Activated CD4-positive, alpha-beta T cell treated with anti-CD3 and anti-CD28 coated beads, Interleukin-2, amount 50 U/mL, for 1 hour (primary cell): Measurements from ENCODE around the gene PPP1CA.

Experiments
- DNase-seq: peaks from one replicate; pipeline ENCODE4 v3.0.0-alpha.2; 2020

The PPP1CA gene

DNA sequence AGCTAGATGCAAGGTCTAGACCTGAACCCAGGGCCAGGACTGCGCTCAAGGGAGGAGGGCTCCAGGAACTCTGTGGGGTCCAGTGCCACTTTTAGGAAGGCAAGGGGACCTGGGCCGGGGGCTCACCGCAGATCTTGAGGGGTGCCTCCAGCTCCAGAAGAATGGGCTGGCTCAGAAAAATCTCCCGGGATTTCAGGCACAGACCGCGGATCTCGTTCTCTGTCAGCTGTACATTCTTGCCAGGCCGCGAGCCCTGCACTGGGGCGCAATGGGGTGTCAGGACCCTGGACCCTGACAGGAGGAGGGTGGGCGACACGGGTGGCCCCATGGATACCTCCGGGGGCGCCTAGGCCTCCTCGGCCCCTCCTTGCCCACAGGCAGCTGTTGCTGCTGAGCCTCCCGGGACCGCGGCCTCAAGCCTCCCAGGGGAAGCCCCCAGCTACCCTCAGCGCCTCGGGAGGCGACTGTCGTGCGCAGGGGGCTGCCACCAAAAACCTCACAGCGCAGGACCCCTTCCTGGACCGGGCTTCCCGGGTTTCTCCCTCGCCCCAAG, 640 bp downstream of the PPP1CA start:
- no peak for DNase-seq

DNA sequence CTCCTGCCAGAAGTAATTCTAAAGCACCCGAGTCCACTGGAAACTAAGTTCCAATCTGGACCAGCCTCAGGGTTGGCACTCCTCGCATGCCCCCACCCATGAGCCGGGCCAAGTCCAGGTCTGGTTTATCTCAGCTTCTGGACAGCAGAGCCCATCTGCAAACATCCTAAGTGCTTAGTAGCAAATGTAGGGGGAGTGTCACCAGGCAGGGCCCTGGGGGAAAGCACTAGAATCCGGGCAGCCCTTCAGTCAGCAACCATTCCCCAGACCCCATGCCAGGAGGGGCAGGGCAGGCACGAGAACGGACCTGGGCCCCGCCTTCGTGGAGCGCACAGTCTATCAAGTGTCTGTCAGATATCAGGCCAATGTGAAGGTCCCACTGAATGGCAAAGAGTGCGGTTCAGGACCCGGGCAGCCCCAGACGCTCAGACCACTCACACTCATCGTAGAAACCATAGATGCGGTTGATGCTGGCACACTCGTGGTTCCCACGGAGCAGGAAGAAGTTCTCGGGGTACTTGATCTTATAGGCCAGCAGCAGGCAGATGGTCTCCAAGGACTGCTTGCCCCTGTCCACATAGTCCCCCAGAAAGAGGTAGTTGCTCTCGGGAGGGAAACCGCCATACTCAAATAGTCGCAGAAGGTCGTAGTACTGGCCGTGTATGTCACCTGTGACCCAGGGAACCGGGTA, 1.3 kb downstream of the PPP1CA start:
- no peak for DNase-seq

DNA sequence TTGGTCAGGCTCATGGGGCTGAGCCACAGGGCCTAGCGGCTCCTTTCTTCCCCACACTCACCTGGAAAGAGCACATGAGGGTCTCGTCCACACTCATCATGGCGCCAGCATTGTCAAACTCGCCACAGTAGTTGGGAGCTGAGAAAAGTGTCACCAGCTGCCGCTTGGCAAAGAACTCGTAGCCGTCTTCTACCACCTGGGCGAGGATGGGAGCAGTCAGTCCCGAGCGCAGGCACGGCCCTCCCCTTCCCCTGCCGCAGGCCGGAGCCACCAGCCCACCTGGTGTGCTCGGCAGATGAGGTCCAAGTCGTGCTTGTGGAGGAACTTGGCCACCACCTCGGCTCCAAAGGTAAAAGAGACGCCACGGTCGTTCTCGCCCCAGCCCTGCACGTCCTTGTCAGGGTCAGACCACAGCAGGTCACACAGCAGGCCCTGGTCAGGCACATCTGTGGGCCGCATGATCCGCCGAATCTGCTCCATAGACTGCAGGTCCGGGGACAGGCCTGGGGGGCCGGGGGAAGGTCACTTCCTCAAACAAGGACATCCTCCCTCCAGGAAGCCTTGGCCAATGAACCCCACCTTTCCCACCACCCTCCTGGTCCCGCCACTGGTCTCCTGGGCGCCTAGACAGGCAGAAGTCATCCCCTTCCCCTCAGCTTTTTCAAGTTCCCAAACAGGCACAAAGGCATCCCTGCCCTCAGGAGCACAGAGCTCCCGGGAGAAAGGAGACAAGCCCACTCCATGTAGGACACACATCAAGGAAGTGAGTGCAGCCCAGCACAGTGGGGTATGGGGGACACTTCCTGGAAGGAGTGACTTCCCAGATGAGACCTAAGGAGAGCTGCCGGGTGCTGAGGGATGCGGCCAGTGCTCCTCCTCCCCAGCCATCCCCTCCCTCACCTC, 2.7 kb downstream of the PPP1CA start:
- DNase-seq: no peak

DNA sequence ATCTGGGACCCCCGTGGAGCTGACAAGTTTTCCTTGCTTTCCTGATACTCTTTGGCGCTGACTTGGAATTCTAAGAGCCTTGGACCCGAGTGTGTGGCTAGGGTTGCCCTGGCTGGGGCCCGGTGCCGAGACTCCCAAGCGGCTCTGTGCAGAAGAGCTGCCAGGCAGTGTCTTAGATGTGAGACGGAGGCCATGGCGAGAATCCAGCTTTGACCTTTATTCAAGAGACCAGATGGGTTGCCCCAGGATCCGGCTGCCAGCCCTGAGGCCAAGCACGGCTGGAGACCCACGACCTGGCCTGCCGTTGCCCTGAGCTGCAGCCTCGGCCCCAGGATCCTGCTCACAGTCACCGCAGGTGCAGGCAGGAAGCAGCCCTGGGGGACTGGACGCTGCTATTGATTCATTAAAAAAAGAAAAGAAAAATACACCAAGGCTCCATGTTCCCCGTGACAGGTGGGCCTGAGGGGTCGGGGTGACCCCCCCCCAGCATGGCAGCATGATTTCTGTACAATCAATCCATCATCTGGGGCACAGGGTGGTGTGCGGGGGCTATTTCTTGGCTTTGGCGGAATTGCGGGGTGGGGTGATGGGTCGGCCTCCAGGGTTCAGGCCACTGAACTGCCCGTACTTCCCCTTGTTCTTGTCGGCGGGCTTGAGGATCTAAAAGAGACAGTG, 3.5 kb downstream of the PPP1CA start:
- no peak for DNase-seq

DNA sequence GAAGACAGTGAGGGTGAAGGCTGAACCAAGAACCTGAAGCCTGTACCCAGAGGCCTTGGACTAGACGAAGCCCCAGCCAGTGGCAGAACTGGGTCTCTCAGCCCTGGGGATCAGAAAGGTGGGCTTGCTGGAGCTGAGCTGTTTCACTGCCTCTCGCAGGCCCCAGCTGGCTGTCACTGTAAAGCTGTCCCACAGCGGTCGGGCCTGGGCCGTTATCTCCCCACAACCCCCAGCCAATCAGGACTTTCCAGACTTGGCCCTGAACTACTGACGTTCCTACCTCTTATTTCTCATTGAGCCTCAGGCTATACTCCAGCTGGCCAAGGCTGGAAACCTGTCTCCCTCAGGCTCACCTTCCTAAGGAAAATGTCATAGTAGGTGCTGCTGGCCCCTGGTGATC, 4.1 kb downstream of the PPP1CA start:
- no peak for DNase-seq

DNA sequence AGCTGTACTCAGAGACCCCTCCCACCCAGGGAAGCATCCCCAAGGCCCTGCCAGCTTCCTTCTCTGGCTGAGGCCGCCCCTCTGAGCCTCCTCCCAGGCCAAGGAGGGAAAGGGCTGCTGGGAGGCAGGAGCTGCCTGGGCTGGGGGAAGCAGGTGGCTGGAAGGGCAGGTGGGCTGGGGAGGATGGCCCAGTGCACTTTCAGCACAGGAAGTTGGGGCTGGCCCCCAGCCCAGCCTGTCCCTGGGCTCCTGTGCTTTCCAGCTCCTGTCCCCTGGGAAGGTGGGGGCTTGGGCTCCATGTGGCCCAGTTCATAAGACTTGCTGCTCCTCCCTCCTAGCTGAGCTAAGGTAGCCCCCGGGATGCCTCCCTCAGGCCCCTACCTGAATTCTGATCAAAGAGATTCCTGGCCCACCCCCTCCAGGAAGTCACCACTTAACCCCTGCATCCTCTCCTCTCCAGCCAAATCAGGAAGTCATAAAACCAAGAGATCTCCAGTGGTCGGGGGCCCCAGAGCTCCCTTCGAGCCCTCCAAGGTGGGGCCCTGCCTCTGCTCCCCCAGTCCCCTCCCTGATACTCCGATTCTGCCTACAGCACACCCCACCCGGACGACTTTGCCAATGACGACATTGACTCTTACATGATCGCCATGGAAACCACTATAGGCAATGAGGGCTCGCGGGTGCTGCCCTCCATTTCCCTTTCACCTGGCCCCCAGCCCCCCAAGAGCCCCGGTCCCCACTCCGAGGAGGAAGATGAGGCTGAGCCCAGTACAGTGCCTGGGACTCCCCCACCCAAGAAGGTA, 4.9 kb downstream of the PPP1CA start:
- DNase-seq: no peak

DNA sequence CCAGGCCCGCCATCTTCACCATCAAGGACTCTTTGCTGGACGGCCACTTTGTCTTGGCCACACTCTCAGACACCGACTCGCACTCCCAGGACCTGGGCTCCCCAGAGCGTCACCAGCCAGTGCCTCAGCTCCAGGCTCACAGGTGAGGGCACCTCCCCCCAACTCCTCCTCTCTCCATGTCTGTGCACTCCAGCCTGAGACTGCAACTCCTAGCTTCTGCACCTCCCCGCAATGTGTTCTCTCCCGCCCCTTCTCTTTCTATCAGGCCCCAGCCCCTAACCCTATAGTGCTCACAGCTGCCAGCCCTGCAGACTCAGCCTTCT, 5.4 kb downstream of the PPP1CA start:
- no peak for DNase-seq

DNA sequence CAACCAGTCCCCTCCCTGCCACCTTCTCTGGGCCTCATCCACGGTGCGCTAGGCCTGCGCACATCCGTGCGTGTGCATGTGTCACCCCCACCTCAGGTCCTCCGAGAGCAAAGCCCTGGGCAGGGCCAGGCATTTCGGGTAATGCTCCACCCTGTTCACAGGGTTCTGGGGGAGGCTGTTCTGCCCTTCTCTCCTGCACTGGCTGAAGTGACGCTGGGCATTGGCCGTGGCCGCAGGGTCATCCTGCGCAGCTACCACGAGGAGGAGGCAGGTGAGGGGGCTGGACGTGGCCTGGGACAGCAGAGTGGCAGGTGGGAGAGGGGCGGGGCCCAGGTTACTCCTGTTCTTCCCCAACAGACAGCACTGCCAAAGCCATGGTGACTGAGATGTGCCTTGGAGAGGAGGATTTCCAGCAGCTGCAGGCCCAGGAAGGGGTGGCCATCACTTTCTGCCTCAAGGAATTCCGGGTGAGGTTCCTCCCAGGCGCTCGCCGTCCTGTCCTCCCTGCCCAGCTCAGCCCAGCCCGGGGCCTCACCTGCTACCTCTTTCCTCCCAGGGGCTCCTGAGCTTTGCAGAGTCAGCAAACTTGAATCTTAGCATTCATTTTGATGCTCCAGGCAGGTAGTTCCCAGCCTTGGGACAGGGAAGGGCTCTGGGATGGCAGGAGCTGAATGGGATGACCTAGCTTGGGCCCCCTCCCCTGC, 6.0 kb downstream of the PPP1CA start:
- no peak for DNase-seq

DNA sequence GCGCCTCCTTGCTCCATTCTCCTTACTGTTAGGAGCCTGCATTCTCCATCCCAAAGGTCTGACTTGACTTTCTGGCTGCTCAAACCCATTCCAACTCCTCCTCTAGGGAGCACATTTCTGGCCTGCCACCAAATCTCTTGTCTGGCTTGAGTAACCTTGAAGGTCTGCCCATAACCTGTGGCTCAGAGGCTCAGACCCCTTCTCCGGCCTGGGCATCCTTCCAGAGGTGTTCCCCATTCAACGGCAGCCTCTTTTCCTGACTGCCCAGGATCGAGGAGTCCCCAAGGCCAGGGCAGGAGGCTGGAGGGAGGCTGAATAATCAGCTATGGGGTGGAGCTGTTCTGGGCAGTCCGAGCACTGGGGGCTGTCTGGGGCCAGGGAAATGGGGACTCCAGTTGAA, 7.7 kb downstream of the PPP1CA start:
- DNase-seq: no peak

DNA sequence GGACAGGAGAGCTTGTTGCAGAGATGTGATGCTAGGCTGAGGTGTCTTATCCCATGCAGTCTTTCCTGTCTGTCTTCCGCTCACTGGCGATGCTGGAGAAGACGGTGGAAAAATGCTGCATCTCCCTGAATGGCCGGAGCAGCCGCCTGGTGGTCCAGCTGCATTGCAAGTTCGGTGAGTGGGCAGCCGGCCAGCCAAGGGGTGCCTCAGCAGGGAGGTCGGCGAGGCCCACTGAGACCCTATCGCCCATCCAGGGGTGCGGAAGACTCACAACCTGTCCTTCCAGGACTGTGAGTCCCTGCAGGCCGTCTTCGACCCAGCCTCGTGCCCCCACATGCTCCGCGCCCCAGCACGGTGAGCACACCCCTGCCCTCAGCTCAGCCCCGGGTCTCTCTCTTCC, 8.2 kb downstream of the PPP1CA start:
- no peak for DNase-seq

DNA sequence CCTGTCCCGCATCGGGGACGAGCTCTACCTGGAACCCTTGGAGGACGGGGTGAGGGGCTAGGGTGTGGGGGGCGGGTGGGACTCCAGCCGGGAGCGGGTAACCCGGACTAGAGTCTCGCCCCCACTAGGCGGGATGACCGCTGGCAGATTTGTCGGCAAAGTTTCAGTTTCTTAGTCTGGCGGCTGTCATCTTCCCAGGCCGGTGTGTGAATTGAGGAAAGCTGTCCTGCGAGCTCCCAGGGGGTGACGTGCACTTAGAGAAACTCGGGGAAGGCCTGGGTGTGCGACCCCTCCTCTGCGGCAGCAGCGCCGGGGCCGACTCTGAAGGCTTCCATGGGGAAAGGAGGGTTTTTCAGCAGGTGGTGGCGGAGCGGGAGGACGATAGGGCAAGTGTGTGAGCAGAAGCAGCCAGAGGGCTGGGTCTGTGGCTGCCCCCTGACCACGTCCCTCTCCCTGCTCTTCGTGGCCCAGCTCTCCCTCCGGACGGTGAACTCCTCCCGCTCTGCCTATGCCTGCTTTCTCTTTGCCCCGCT, 9.4 kb downstream of the PPP1CA start:
- no peak for DNase-seq

DNA sequence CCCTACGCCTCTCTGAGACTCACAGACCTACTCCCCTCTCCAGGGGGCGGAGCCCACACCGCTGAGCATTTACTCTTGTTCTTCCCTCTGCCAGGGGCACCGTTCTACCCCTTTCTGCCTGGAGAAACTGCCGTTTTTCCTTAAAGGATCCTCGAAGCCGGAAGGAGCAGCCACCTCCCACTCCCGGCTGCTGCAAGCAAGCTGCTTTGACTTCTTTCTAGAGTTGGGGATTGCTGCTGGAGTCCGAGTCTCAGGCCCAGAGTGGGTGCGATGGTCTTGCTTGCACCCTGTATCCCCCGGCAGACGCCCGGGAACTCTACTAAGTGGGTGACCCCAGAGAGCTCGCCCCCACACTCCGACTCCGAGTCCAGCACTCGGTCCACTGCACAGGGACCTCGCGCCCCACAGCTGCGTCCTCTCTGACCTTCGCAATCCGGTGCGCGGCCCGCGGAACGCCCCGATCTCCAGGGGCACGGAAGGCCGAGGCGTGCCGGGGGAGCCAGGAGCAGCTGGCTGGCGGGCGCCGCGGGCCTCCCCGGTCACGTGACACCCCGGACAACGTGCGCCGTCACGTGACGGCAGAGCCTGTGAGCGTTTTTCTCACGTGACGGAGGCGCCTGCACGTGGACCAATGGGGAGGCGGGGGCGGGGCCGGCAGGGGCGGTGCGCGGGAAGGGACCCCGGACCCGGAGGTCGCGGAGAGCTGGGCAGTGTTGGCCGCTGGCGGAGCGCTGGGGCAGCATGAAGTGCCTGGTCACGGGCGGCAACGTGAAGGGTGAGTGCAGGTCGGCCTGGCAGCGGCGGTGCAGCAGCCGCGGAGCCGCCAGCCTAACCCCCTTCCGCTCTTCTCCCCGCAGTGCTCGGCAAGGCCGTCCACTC, 10.1 kb downstream of the PPP1CA start, which contains the start of gene RAD9A:
TSS of gene RAD9A (plus strand) at position 683 of the 879 bp plus-strand sequence. CDS start at position 742, 59 bp downstream.
- peak; percentile 89 for DNase-seq

DNA sequence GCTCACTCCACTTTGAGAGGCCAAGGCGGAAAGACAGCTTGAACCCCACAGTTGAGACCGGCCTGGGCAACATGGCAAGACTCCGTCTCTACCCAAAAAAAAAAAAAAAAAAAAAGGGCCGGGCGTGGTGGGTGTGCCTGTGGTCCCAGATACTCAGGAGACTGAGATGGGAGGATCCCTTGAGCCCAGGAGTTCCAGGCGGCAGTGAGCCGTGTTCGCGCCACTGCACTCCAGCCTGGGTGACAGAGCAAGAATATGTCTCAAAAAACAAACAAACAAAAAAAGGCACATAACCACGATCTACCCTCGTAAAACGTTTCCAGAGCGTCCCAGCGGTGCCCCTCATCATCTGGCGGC, 10.7 kb downstream of the PPP1CA start:
- no peak for DNase-seq

DNA sequence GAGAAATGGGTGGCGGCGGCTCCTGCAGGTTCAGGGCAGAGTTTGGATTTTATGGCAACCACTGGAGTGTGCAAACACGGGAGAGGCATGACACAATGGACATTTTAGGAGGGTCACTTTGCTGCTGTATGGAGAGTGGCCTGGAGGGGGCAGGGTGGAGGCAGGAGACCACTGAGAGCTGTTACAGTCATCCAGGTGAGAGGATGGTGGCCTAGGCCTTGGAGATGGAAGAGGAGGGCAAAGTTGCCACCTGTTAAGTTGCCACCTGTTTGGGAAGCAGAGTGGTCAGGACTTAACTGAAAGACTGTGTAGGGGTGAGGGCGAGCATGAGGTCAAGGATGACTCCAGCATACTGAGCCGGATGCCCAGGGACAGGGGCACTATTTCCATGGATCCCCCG, 12.2 kb downstream of the PPP1CA start:
- DNase-seq: peak; percentile 59

DNA sequence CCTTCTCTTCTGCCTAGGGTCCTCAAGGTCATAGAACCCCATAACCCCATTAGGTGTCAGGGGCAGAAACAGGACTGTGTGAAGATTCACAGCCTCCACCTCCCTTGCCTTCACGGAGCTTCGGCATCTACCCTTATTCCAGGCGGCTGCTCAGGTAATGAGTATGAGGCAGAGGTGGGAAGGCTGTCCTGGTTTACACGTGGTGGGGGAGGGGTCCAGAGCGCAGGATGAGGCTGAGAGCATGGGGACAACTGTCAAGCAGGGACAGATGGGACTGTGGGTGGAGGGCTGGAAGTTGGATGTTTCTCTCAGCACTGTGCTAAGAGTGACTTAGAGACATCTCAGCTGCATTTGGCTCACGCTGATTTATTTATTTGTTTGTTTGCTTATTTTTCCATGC, 14.1 kb downstream of the PPP1CA start:
- no peak for DNase-seq

DNA sequence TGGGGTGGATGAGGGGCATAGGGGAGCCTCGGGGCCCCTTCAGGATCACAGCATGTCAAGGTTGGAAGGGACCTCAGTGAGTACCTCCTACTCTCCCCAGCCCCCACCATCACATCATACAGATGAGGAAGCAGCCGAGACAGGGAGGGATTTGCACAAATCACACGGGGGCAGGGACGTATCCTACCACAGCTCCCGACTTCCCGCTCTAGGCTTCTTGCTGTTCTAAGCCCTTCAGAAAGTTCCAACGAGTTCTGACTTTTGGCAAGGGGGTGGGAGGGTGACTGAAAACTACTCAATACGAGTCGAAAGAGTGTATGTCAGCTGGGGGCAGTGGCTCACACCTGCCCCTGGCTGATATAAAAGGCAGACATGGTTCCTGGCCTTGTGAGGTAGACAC, 14.6 kb downstream of the PPP1CA start:
- no peak for DNase-seq

DNA sequence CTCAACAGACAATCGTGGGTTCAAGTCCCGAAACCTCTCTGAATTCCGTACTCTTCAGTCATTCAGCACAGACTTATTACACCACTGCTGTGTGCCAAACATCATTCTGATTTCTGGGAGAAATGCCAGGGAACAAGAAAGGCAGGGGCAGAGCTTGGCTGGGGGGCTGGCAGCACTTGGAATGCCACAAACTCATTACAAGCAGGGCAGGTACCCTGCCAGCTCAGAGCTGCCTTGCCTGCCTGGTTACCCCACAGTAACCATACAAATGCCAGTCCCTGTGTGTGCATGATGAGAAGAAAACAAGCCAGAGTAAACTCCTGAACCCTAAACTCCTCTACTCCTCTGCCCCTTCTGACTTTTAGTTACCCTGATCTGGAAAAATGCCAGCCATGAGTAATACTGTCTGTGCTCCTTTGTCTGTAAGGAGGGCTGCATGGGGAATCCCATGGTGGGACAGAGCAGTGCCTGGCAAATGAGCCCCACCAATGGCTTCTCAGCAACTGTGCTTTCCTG, 16.7 kb downstream of the PPP1CA start:
- no peak for DNase-seq

DNA sequence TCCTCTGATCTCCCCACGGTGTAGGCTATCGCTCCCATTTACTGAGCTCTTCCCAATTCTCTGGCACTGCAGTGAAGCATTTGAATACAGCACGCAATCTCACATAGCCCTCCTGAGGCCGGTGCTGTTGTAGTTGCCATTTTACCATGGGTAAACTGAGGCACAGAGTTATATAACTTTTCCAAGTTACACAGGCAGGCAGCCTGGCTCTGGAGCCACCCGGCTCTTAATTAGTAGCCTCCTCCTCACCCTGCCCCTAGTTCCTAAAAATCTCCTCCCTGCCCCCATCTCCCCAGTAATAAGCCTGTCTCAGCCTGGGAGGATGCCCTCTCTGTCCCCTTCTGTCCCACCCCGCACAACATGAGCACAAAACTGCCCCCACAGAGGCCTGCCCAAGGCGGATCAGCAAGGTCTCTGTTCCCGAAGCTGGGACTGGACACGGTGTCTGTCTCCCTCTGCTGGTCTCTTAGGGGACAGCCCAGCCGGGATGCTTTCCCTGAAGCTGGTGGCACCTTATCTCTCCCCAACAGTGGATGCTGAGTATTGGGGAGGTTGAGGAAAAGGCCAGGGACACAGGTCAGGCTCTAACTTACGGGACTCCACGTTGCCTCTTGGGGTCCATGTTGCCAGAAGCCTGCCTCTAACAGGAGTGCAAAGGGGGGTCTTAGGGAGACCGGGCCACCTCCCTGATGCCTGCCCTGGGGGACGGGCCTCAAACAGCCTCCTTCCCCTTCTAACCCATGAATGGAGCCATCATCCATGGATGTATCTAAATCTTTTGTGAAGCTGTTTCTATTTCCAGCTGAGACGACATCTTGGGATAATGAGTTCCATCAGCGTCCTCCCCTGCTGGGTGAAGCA, 19.2 kb downstream of the PPP1CA start:
- DNase-seq: peak; percentile 83

DNA sequence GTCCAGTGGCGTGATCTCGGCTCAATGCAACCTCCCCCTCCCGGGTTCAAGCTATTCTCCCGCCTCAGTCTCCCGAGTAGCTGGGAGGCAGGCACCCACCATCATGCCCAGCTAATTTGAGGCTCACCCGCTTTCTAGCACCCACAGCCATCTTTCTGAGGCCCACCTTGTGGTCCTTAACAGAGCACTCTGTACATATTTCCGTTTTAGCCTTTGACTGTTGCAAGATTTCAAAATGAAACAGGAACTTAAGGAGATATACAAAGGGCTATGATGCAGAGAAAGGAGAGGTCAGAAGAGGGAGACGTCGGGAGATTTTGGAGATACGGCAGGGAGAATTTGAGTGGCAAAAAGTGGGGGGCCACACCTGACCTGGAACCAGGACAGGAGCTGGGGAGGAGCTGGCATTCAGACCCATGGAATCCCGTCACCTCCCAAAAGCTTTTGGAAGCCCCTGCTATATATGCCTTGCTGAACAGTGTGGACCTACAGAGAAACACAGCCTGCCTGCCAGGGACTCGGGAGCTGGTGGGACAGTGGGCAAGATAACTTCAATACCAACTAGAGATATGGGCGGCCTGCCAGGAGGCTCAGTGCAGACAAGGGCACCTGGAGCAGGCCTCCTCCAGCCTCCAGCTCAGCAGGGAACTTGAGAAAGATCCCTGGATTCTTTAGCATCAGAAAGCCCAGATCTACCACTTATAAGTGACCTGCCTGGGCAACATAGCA, 20.2 kb downstream of the PPP1CA start:
- DNase-seq: no peak
